Testis (tissue), 2 donors: ENCODE results near the gene RCN1.

Experiments used
- POLR2A ChIP-seq: fragments of 450-650 bp; IDR thresholded peaks from one replicate; pipeline ENCODE4 v1.6.1; 2017; ENCODE audit warnings: antibody characterized with exemption, mild to moderate bottlenecking, moderate library complexity
- TF ChIP-seq, protein P1 (sequence below), 3 experiments: fragments of 450-650 bp in 2 of 3; fragments of 200-600 bp in 1 of 3; sonication (generic) in 1 of 3; IDR thresholded peaks; one replicate each; pipeline ENCODE4 v1.5.1; 2016 to 2019; ENCODE audit warnings: antibody characterized with exemption in 3 of 3, mild to moderate bottlenecking in 2 of 3, moderate library complexity in 1 of 3

DNA sequence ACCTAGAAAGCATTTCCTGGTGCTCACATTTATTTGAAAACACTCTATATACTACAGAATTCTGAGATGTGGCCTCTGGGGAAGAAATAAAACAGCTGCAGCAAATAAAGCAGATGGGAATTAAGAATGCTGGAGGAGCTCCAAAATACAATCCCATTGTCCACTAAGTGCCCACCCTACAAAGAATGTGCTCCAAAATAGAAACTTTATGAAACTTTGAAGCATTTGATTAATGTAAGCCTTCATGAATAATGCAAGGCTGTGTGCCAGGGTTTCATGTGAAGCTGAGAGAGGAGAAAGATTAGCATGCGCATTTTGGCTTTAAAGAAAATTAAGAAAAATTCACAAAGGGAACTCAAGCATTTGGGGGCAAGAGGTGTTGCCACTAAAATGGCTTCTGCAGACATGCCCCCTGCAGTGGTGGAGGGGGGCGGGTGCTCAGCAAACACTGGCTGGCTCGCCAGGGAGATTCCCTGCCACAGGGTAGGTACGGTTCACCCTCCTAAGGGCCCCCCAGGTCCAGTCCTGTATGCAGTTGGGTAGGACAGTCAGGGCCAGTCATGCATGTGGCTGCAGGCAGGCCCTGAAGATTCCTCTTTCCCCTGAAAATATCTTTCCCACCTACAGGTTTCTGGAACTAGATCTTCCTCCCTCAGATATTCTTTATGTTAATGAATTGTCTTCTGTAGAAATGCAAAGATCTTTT is 46.6 kb upstream of the RCN1 start:
- TF ChIP-seq, protein P1, sequence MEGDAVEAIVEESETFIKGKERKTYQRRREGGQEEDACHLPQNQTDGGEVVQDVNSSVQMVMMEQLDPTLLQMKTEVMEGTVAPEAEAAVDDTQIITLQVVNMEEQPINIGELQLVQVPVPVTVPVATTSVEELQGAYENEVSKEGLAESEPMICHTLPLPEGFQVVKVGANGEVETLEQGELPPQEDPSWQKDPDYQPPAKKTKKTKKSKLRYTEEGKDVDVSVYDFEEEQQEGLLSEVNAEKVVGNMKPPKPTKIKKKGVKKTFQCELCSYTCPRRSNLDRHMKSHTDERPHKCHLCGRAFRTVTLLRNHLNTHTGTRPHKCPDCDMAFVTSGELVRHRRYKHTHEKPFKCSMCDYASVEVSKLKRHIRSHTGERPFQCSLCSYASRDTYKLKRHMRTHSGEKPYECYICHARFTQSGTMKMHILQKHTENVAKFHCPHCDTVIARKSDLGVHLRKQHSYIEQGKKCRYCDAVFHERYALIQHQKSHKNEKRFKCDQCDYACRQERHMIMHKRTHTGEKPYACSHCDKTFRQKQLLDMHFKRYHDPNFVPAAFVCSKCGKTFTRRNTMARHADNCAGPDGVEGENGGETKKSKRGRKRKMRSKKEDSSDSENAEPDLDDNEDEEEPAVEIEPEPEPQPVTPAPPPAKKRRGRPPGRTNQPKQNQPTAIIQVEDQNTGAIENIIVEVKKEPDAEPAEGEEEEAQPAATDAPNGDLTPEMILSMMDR (IDR thresholded peaks at IDR 0.05) = no peak
- no peak for TF ChIP-seq POLR2A
